HTERT RPE-1 (cell line): ENCODE results near the gene NDUFA3.

Source experiments
- in situ Hi-C: fragments of 300-500 bp; cut with MboI; formaldehyde crosslinking; loops from 4 replicates; pipeline ENCODE4 v1.14.3; 2020; ENCODE audit warnings: low sequenced_read_pairs

Gene NDUFA3

GRCh38 chr19:54137699-54138488, 35.2 kb downstream of the NDUFA3 start, which contains the start of gene CNOT3:
Gene CNOT3 (plus strand): TSS chr19:54137762. CDS start chr19:54142979, 5,217 bp downstream.
- in situ Hi-C loops = no loop called here

- in situ Hi-C loops = no loop called here
These were observed 36.0 kb downstream of the NDUFA3 start for GRCh38 chr19:54138489-54139256.

- in situ Hi-C loops = no loop called here
These were observed 38.7 kb downstream of the NDUFA3 start for GRCh38 chr19:54141356-54141755.

- in situ Hi-C loops = no loop called here
These were observed 39.6 kb downstream of the NDUFA3 start for GRCh38 chr19:54142166-54142780.

GRCh38 chr19:54145541-54146158, 43.0 kb downstream of the NDUFA3 start:
- in situ Hi-C loops = no loop called here

GRCh38 chr19:54147676-54148075, 45.0 kb downstream of the NDUFA3 start:
- in situ Hi-C loops = no loop called here

- in situ Hi-C loops = no loop called here
These were observed 45.5 kb downstream of the NDUFA3 start for GRCh38 chr19:54148158-54148557.

GRCh38 chr19:54149021-54149812, 46.6 kb downstream of the NDUFA3 start:
- in situ Hi-C loops = no loop called here

GRCh38 chr19:54151362-54152035, 48.8 kb downstream of the NDUFA3 start:
- in situ Hi-C loops = no loop called here

GRCh38 chr19:54152267-54152666, 49.6 kb downstream of the NDUFA3 start:
- in situ Hi-C loops = no loop called here

- in situ Hi-C loops = no loop called here
These were observed 50.3 kb downstream of the NDUFA3 start for GRCh38 chr19:54152878-54153524.

- in situ Hi-C loops = no loop called here
These were observed 51.2 kb downstream of the NDUFA3 start for GRCh38 chr19:54153731-54154326.

- in situ Hi-C loops = no loop called here
These were observed 52.1 kb downstream of the NDUFA3 start for GRCh38 chr19:54154603-54155345.

GRCh38 chr19:54155694-54156093, 53.0 kb downstream of the NDUFA3 start:
- in situ Hi-C loops = no loop called here

- in situ Hi-C loops = no loop called here
These were observed 53.8 kb downstream of the NDUFA3 start for GRCh38 chr19:54156490-54156889.

- in situ Hi-C loops = no loop called here
These were observed 54.3 kb downstream of the NDUFA3 start for GRCh38 chr19:54156953-54157352.
